Measurements from ENCODE around the gene SLC44A1.

Gene SLC44A1

DNA sequence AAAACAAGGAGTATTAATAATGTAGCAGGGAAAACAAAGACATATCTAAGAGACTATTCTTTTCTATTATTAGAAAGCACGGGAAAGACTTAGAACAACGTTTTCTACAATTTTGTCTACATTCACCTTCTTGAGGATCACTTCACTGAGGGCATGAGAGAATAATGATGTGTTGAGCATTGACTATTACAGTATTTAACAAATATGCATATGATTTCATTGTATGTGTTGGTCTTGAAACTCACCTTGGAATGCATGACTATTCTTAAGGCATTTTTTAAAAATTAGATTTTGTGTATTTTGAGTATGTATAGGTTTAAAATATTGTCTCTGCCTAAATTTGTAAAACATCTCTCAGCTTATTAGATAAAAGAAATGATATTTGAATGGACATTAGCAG, 204.6 kb downstream of the SLC44A1 start:
- Histone ChIP-seq H3K9ac (no peak overlapping the region), H3K4me2 (peak overlapping the region; percentile 92), H3K4me1 (peaks cover 25% of the 10 kb centered on the region), H3K27me3 (no peaks in the 10 kb centered on the region), H3K36me3 (no peaks in the 10 kb centered on the region), H3K27ac (no peak overlapping the region), H3K4me3 (peak overlapping the region; percentile 86), H3K9me3 (no peaks in the 10 kb centered on the region), H4K20me1 (no peaks in the 10 kb centered on the region)
- no peak for TF ChIP-seq Cebpa-rat (IDR thresholded peaks at IDR 0.05)

DNA sequence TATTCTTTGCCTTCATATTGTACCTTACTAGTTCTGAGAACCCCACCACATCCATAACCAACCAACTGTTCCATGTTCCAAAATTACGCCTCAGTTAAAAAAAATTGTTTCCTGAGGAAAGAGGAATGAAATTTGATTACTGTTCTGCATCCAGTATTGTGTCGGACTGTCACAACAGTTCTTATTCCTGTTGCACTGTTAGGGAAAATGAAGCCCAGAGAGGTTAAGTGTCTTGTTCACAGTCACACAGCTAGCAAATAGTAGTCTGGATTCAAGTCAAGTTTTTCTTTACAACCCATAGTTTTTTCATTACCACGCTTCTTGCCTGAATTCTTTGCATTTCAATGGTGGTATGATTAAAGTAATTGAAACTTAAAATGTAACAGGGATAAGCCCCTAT, 207.7 kb downstream of the SLC44A1 start:
- Histone ChIP-seq H4K20me1 (no peaks in the 10 kb centered on the region), H3K27ac (no peak overlapping the region), H3K9ac (no peak overlapping the region), H3K4me3 (no peak overlapping the region), H3K4me2 (no peak overlapping the region), H3K4me1 (peaks cover 22% of the 10 kb centered on the region), H3K27me3 (no peaks in the 10 kb centered on the region), H3K36me3 (0 out of 2 replicates have a peak, but pooled peaks cover 1% of the 10 kb centered on the region), H3K9me3 (peaks cover 8% of the 10 kb centered on the region)
- no peak for TF ChIP-seq Cebpa-rat (IDR thresholded peaks at IDR 0.05)

DNA sequence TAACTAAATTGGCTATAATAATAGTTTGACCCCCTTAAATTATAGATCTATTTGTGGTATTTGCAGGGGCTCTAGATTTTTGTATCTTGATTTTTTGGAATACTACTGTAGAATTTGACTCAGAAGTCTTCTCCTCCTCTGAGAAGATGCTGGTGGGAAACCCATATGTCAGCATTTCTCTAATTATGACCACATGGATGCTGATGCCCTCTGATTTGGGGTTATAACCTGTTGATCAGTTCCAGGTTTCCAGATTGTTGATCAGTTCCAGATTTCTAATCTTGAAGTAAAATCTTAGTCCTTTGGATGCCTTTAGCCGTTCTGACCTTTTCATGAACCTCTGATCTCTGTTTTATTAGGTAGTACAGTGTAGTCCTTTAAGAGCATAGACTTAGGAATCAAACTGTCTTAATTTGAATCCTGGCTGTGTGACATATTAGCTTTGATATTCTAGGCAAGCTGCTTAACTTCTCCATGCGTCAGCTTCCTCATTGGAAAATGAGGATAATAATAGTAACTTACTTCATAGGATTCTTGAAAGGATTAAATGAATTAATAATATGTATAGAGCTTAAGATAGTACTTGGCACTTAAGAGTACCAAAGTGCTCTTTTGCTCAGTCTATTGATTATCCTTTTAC, 211.5 kb downstream of the SLC44A1 start:
- no peak overlapping the region for H3K4me3 ChIP-seq
- H4K20me1 ChIP-seq: no peaks in the 10 kb centered on the region
- 0 out of 2 replicates have a peak, but pooled peaks cover 4% of the 10 kb centered on the region for H3K4me1 ChIP-seq
- peaks cover 33% of the 10 kb centered on the region for H3K9me3 ChIP-seq
- peaks cover 16% of the 10 kb centered on the region for H3K36me3 ChIP-seq
- H3K27me3 ChIP-seq: no peaks in the 10 kb centered on the region
- no peak overlapping the region for H3K27ac ChIP-seq
- H3K4me2 ChIP-seq: no peak overlapping the region
- no peak overlapping the region for H3K9ac ChIP-seq
- TF ChIP-seq Cebpa-rat (IDR thresholded peaks at IDR 0.05): no peak

DNA sequence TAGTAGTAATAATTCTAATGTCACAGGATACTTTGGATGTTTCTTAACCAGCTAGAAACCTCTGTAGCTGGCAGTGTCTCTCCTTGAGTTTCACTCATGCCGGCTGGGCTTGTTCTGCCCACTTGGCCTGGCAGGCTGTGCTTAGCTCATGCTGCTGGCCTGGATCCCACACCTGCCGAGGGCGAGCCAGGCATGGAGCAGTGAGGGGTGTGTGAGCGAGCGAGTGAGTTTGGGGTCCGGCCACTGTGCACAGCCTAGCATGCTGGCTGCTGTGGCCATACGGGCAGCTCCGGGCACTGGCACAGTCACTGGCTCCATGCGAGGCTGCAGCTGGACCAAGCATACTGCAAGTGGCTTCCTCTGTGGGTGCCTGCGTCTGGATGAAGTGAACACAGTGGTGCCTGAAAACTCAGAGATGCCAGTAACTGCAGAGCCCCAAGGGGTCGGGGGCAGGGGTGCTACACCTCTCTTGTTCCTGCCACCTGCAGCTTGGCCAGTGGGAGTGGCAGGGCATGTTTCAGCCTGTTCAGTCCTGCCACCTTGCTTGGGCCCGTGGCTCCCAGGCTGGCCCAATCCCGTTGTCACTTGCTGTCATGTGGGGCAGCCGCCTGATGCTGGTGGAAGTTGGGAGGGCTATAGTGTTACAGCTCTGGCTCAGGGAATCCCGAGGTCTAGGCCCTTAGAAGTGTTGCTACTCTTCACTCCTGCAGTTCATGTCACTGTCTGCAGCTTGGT, 213.3 kb downstream of the SLC44A1 start:
- Histone ChIP-seq H3K36me3 (peaks cover 16% of the 10 kb centered on the region), H3K9me3 (peaks cover 33% of the 10 kb centered on the region), H4K20me1 (no peaks in the 10 kb centered on the region), H3K9ac (no peak overlapping the region), H3K27me3 (no peaks in the 10 kb centered on the region), H3K4me2 (no peak overlapping the region), H3K4me3 (peak overlapping the region; percentile 1; the same call in 1 of the 2 replicates), H3K4me1 (no peaks in the 10 kb centered on the region), H3K27ac (no peak overlapping the region)
- TF ChIP-seq Cebpa-rat (IDR thresholded peaks at IDR 0.05): no peak

DNA sequence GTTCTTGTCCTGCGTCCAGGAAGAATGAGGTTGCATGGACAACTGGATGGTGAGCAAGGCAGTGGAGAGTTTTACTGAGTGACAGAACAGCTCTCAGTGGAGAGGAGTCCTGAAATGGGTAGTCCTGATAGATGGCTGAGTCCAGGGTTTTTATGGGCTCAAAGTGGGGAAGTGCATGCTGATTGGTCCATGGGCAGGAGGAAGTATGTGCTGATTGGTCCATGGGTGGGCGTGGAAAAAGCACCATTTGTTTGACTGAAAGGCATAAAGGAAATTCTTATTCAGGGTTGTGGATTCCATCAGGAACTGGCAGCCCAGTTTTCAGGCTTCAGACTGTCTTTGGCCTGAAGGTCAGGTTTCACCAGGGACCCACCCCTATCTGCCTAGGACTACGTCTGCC, 214.0 kb downstream of the SLC44A1 start:
- no peak for TF ChIP-seq Cebpa-rat (IDR thresholded peaks at IDR 0.05)

DNA sequence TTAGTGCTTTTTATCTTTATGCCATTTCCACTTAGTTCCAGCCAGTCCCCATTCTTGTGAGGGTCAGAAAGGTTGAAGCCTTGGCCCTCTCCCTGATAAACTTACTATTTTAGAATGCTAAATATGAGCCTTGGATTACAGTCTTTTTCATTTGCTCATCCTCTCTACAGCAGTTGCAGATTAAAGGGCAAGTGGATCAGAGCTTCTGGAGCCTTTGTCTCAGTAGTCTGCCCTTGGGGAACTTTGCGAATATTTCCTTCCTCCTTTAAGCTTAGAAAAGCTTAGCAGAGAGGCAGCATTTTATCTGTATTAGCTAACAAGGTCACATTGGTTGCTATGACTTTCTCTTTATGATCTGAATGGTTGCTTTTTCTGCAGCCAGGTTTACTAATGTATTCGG, 214.9 kb downstream of the SLC44A1 start:
- Histone ChIP-seq H3K36me3 (peaks cover 16% of the 10 kb centered on the region), H3K4me1 (no peaks in the 10 kb centered on the region), H4K20me1 (no peaks in the 10 kb centered on the region), H3K27ac (no peak overlapping the region), H3K4me3 (no peak overlapping the region), H3K9me3 (peaks cover 33% of the 10 kb centered on the region), H3K4me2 (no peak overlapping the region), H3K27me3 (no peaks in the 10 kb centered on the region), H3K9ac (no peak overlapping the region)
- TF ChIP-seq Cebpa-rat (IDR thresholded peaks at IDR 0.05): no peak

More for the DNA sequence above, 214.0 kb downstream of the SLC44A1 start:
- H3K27ac ChIP-seq: no peak overlapping the region
- peaks cover 16% of the 10 kb centered on the region for H3K36me3 ChIP-seq
- H3K4me2 ChIP-seq: no peak overlapping the region
- no peaks in the 10 kb centered on the region for H4K20me1 ChIP-seq
- peak overlapping the region; percentile 1; the same call in 1 of the 2 replicates for H3K4me3 ChIP-seq
- H3K9ac ChIP-seq: no peak overlapping the region
- H3K27me3 ChIP-seq: no peaks in the 10 kb centered on the region
- H3K9me3 ChIP-seq: peaks cover 33% of the 10 kb centered on the region
- H3K4me1 ChIP-seq: no peaks in the 10 kb centered on the region

DNA sequence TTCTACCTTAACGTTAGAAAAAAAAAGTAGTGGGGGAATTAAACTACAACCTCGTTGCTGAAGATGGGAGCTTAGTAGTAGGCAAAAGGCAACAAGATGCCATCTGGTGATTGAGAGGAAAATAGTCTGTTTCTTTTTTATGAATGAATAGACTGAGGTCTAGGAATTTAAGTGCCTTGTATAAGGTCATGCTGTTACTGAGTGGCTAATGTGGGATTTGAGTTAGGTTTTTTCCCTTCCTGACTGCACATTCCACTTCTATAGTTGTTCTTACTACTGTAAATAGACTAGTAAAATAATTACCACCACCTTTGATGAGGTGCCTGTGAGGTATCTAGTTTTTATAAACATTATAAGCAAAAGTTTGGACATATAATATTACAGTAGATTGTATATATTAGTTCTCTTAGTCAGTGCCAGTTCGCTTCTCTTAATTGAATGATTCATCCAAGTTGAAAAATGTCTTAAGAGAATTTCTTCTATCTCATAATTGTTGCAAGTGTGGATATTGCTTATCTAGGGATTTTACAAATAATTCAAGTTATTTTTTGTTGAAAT, 222.5 kb downstream of the SLC44A1 start:
- no peak overlapping the region for H3K9ac ChIP-seq
- no peaks in the 10 kb centered on the region for H3K27me3 ChIP-seq
- no peaks in the 10 kb centered on the region for H3K9me3 ChIP-seq
- no peak overlapping the region for H3K27ac ChIP-seq
- H4K20me1 ChIP-seq: no peaks in the 10 kb centered on the region
- H3K4me1 ChIP-seq: no peaks in the 10 kb centered on the region
- H3K4me2 ChIP-seq: no peak overlapping the region
- H3K4me3 ChIP-seq: no peak overlapping the region
- no peak for TF ChIP-seq Cebpa-rat (IDR thresholded peaks at IDR 0.05)
- peaks cover 32% of the 10 kb centered on the region for H3K36me3 ChIP-seq

DNA sequence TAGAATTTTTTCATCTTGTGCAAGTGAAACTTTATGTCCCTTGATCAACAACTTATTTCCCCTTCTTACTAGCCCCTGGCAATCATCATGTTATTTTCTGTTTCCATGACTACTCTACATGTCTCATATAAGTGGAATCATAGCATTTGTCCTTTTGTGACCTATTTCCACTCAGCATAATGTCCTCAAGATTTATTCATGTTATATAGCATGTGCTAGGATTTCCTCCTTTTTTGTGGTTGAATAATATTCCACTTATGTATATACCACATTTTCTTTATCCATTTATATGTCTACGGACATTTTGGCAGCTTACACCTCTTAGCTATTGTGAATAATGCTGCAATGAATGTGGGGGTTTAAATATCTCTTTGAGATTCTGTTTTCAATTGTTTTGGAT, 224.4 kb downstream of the SLC44A1 start:
- Histone ChIP-seq H3K4me1 (no peaks in the 10 kb centered on the region), H3K9ac (no peak overlapping the region), H3K27ac (no peak overlapping the region), H3K27me3 (no peaks in the 10 kb centered on the region), H3K36me3 (peaks cover 32% of the 10 kb centered on the region), H4K20me1 (no peaks in the 10 kb centered on the region), H3K9me3 (no peaks in the 10 kb centered on the region), H3K4me2 (no peak overlapping the region), H3K4me3 (no peak overlapping the region)
- TF ChIP-seq Cebpa-rat (IDR thresholded peaks at IDR 0.05): no peak

DNA sequence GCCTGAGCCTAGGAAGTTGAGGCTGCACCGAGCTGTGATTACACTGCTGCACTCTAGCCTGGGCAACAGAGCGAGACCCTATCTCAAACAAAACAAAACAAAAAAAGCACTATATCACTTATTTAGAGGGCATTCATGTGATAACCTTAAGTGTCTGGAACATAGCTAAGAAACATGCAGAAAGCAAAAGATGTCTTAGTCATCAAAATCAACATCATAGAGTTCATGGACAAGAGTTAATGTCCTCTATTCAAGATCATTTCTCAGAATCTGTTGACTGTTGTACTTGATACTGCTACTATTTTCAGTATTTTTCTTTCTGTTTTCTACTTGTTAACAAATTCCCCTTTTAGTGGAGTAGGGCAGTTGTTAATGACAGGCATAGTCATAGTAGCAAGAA, 228.8 kb downstream of the SLC44A1 start:
- no peaks in the 10 kb centered on the region for H3K27me3 ChIP-seq
- no peak overlapping the region for H3K27ac ChIP-seq
- H3K36me3 ChIP-seq: peaks cover 19% of the 10 kb centered on the region
- H3K9ac ChIP-seq: no peak overlapping the region
- H3K4me2 ChIP-seq: no peak overlapping the region
- no peak overlapping the region for H3K4me3 ChIP-seq
- no peak for TF ChIP-seq Cebpa-rat (IDR thresholded peaks at IDR 0.05)
- no peaks in the 10 kb centered on the region for H3K9me3 ChIP-seq
- H3K4me1 ChIP-seq: no peaks in the 10 kb centered on the region
- no peaks in the 10 kb centered on the region for H4K20me1 ChIP-seq

DNA sequence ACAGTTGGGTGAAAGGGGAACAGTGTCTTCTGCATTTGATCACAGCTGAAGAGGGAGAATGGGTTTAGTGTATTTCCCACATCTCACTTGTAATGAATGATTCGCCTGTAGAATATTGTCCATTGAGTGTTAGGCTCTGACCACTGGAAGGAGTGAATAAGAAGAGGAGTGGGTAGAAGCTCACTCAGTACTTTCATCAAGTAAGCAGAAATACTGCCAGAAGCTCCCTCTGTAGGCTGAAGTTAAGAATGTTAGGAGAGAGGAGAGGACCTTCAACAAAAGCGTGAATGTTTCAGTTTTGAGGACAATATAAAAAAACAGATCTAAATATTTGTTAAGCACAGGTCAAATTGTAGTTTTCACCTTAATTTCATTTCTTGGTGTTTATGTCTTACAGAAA, 230.9 kb downstream of the SLC44A1 start:
- no peak overlapping the region for H3K4me3 ChIP-seq
- TF ChIP-seq Cebpa-rat (IDR thresholded peaks at IDR 0.05): no peak
- H3K36me3 ChIP-seq: peaks cover 7% of the 10 kb centered on the region
- no peaks in the 10 kb centered on the region for H3K27me3 ChIP-seq
- H3K4me1 ChIP-seq: no peaks in the 10 kb centered on the region
- H3K4me2 ChIP-seq: no peak overlapping the region
- no peaks in the 10 kb centered on the region for H4K20me1 ChIP-seq
- no peaks in the 10 kb centered on the region for H3K9me3 ChIP-seq
- H3K27ac ChIP-seq: no peak overlapping the region
- H3K9ac ChIP-seq: no peak overlapping the region
